GM12864 (cell line): ENCODE data around the gene HDAC4.
"Not testable (repeated sequence)": the region's sequence is repeated elsewhere in the genome, so short reads cannot be mapped to it uniquely, and the experiment has no call there.

Experiments
- DNase-seq: peaks from one replicate; pipeline ENCODE4 v3.0.0-alpha.2; 2011; ENCODE audit warnings: low read depth
- H3K4me3 ChIP-seq: 2 replicates; pipeline ENCODE4 v1.5.1; 2011; ENCODE audit warnings: mild to moderate bottlenecking, low read depth, low read length, control low read depth
- CTCF ChIP-seq: IDR thresholded peaks from 2 replicates; pipeline ENCODE4 v1.5.1; 2011; ENCODE audit warnings: low read depth, mild to moderate bottlenecking, moderate library complexity, low read length, control low read depth, inconsistent platforms; ENCODE audit errors: missing control alignments

The HDAC4 gene

GRCh38 chr2:239075918-239076758, 324.7 kb downstream of the HDAC4 start:
- no peak for TF ChIP-seq CTCF
- DNase-seq: no peak
- no peak overlapping the region for H3K4me3 ChIP-seq

GRCh38 chr2:239073745-239074530, 326.9 kb downstream of the HDAC4 start:
- no peak overlapping the region for H3K4me3 ChIP-seq
- DNase-seq: no peak
- no peak for TF ChIP-seq CTCF

GRCh38 chr2:239073270-239073669, 327.6 kb downstream of the HDAC4 start:
- DNase-seq: no peak
- no peak overlapping the region for H3K4me3 ChIP-seq
- no peak for TF ChIP-seq CTCF

GRCh38 chr2:239072786-239073185, 328.0 kb downstream of the HDAC4 start:
- DNase-seq: no peak
- no peak overlapping the region for H3K4me3 ChIP-seq
- no peak for TF ChIP-seq CTCF

GRCh38 chr2:239070466-239070865, 330.4 kb downstream of the HDAC4 start:
- DNase-seq: no peak
- no peak overlapping the region for H3K4me3 ChIP-seq
- TF ChIP-seq CTCF: no peak

GRCh38 chr2:239069362-239070333, 331.2 kb downstream of the HDAC4 start:
- DNase-seq, H3K4me3 ChIP-seq: not testable (repeated sequence)
